Endothelial cell of umbilical vein (primary cell): ENCODE data around the gene SERPINB4.

Experiments used
- EZH2 ChIP-seq: IDR thresholded peaks from 2 replicates; pipeline ENCODE4 v1.6.1; 2012; ENCODE audit warnings: borderline replicate concordance, low read depth, mild to moderate bottlenecking, moderate library complexity, low read length, inconsistent platforms; ENCODE audit not compliant: severe bottlenecking
- TF ChIP-seq, protein P1 (sequence below), 2 donors: IDR thresholded peaks; 1 replicate in 1 of 2; 2 replicates in 1 of 2; pipeline ENCODE4 v1.5.1; 2011; ENCODE audit warnings: low read length in 2 of 2, mild to moderate bottlenecking in 2 of 2, moderate library complexity in 2 of 2, control low read depth in 1 of 2, inconsistent platforms in 1 of 2, low read depth in 1 of 2; ENCODE audit not compliant: insufficient read depth in 1 of 2; ENCODE audit errors: extremely low read depth in 1 of 2

- TF ChIP-seq, protein P1, sequence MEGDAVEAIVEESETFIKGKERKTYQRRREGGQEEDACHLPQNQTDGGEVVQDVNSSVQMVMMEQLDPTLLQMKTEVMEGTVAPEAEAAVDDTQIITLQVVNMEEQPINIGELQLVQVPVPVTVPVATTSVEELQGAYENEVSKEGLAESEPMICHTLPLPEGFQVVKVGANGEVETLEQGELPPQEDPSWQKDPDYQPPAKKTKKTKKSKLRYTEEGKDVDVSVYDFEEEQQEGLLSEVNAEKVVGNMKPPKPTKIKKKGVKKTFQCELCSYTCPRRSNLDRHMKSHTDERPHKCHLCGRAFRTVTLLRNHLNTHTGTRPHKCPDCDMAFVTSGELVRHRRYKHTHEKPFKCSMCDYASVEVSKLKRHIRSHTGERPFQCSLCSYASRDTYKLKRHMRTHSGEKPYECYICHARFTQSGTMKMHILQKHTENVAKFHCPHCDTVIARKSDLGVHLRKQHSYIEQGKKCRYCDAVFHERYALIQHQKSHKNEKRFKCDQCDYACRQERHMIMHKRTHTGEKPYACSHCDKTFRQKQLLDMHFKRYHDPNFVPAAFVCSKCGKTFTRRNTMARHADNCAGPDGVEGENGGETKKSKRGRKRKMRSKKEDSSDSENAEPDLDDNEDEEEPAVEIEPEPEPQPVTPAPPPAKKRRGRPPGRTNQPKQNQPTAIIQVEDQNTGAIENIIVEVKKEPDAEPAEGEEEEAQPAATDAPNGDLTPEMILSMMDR (IDR thresholded peaks at IDR 0.05; ENCODE audit: extremely low read depth in 1 of 2, insufficient read depth in 1 of 2, low read depth in 1 of 2, low read length in 2 of 2) = no peak
- no peak for TF ChIP-seq EZH2
Measured at GRCh38 chr18:63648241-63648640, 4.2 kb upstream of the SERPINB4 start.
